K562 (cell line): Measurements from ENCODE around the gene POLD2. TPM values are rescaled to one million over a fixed set of nuclear protein-coding genes. Genes with fewer than 3 reads are reported as not detected.

Experiments
- CBFA2T2 ChIP-seq: fragments of 450-650 bp; conservative IDR thresholded peaks from 2 replicates; pipeline ENCODE4 v1.6.1; 2017; ENCODE audit warnings: mild to moderate bottlenecking
- ETS2 ChIP-seq: IDR thresholded peaks from 2 replicates; pipeline ENCODE4 v1.6.1; 2016; ENCODE audit warnings: borderline replicate concordance, missing genetic modification characterization, mild to moderate bottlenecking, moderate library complexity, missing compliant biosample characterization; ENCODE audit not compliant: poor library complexity, severe bottlenecking
- NBN ChIP-seq: fragments of 450-650 bp; IDR thresholded peaks from 2 replicates; pipeline ENCODE4 v1.6.1; 2016; ENCODE audit warnings: low read depth, mild to moderate bottlenecking
- PTRF ChIP-seq: fragments of 450-650 bp; IDR thresholded peaks from 2 replicates; pipeline ENCODE4 v1.6.1; 2016; ENCODE audit warnings: mild to moderate bottlenecking, missing genetic modification characterization, missing compliant biosample characterization
- RBM39 ChIP-seq: fragments of 200-400 bp; formaldehyde crosslinking; optimal IDR thresholded peaks from 2 replicates; pipeline ENCODE3; 2018; ENCODE audit warnings: low read depth, low read length
- TAF15 ChIP-seq: fragments of 200-400 bp; formaldehyde crosslinking; IDR thresholded peaks from 2 replicates; pipeline ENCODE4 v1.6.1; 2017; ENCODE audit warnings: mild to moderate bottlenecking, low read depth, low read length, moderate library complexity
- ZNF232 ChIP-seq: sonication (generic); formaldehyde crosslinking; IDR thresholded peaks from 2 replicates; pipeline ENCODE4 v1.8.0; 2022; ENCODE audit warnings: mild to moderate bottlenecking, missing genetic modification reagents
- ZNF584 ChIP-seq: fragments of 200-800 bp; sonication (Bioruptor generic); IDR thresholded peaks from 2 replicates; pipeline ENCODE4 v1.6.1; 2016; ENCODE audit warnings: low read depth, mild to moderate bottlenecking, missing genetic modification characterization, missing compliant biosample characterization
- polyA plus RNA-seq, 8 experiments: library from polyadenylated mRNA; depleted of rRNA in 4 of 8; stranded (reverse) in 5 of 8; unstranded in 3 of 8; fragments of >200 nt; fragmentation: Nextera tagmentation in 2 of 8; fragmentation: Illumina TruSeq in 1 of 8; extraction: Ambion mirVana in 2 of 8; extraction: Trizol in 1 of 8; gene quantifications; 2 replicates each; pipeline versions ENCODE4 v1.2.1 to v1.2.3, GENCODE V29; 2011 to 2014; ENCODE audit warnings: inconsistent platforms in 1 of 8, missing spikeins in 1 of 8
- total RNA-seq, 7 experiments: library from RNA; depleted of rRNA in 6 of 7; stranded (reverse); fragments of >200 nt in 6 of 7; fragmentation: Illumina TruSeq in 2 of 7; extraction: Trizol in 2 of 7; gene quantifications; 2 replicates each; pipeline versions ENCODE4 v1.2.1 to v1.2.3, GENCODE V29; 2011 to 2021; ENCODE audit warnings: low replicate concordance in 1 of 7
- TF ChIP-seq, protein P1 (sequence below), 2 experiments: fragments of 450-650 bp in 1 of 2; sonication (generic) in 1 of 2; formaldehyde crosslinking in 1 of 2; IDR thresholded peaks; 2 replicates each; pipeline versions ENCODE4 v1.7.1 to v1.9.0; 2016 to 2022; ENCODE audit warnings: inconsistent platforms in 1 of 2, mild to moderate bottlenecking in 1 of 2, missing genetic modification reagents in 1 of 2
- TF ChIP-seq, protein P2 (sequence below): fragments of 250-450 bp; sonication (Bioruptor Pico); IDR thresholded peaks from 2 replicates; pipeline ENCODE4 v1.4.0; 2020; ENCODE audit warnings: mild to moderate bottlenecking, moderate library complexity
- TF ChIP-seq, protein P3 (sequence below): fragments of 150-350 bp; IDR thresholded peaks from 2 replicates; pipeline ENCODE4 v1.6.1; 2014; ENCODE audit warnings: low read depth, mild to moderate bottlenecking, low read length, borderline replicate concordance

Gene POLD2
- total and polyA plus RNA-seq, 9 of the 15 experiments (the other 6 are each of a cell fraction or from before 2014, with no cell fraction given): 29.7 to 259 (median 225) TPM

DNA sequence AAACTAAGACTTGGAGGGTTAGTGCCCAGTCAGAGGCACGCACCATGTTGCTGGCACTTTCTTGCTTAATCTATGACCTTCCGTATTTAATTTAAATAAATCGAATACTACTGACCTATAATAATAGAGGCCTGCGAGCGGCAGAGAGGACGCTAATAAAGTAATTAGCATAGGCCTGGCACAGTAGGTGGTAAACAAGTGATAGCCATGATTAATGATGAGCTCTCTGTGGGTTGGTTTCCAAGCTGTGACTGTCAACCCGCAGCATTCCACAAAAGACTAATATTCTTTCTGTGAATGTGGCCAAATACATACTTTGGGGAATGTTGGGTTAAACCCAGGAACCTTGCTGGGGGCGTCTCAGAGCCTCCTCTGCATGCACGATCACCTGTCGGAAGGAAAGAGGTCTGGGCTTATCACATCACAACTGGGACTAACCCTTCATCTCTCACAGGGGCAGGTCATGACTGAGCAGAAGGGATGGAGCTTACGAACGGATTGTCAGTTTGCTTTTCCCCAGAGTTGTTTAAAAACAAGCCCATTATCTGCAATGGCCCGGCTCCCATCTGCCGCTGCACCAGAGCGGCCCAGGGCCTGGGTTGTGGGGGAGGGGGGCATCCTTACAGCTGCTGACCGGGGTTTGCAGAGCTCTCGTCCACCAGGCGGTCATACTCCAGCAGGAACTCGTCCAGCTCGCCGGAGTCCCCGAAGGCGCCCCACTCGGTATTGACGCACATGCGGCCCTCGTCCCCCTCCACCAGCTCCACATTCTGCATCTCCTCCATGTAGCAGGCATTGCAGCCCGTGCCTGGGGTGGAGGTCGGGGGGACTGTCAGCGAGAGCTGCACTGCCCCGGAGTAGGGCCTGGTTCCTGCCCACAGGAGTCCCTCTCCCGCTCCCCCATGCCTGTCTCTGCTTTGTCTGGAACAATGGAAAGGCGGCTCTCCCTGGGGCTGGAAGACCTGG is 24.0 kb upstream of the POLD2 start (continued):
- TF ChIP-seq, protein P1, sequence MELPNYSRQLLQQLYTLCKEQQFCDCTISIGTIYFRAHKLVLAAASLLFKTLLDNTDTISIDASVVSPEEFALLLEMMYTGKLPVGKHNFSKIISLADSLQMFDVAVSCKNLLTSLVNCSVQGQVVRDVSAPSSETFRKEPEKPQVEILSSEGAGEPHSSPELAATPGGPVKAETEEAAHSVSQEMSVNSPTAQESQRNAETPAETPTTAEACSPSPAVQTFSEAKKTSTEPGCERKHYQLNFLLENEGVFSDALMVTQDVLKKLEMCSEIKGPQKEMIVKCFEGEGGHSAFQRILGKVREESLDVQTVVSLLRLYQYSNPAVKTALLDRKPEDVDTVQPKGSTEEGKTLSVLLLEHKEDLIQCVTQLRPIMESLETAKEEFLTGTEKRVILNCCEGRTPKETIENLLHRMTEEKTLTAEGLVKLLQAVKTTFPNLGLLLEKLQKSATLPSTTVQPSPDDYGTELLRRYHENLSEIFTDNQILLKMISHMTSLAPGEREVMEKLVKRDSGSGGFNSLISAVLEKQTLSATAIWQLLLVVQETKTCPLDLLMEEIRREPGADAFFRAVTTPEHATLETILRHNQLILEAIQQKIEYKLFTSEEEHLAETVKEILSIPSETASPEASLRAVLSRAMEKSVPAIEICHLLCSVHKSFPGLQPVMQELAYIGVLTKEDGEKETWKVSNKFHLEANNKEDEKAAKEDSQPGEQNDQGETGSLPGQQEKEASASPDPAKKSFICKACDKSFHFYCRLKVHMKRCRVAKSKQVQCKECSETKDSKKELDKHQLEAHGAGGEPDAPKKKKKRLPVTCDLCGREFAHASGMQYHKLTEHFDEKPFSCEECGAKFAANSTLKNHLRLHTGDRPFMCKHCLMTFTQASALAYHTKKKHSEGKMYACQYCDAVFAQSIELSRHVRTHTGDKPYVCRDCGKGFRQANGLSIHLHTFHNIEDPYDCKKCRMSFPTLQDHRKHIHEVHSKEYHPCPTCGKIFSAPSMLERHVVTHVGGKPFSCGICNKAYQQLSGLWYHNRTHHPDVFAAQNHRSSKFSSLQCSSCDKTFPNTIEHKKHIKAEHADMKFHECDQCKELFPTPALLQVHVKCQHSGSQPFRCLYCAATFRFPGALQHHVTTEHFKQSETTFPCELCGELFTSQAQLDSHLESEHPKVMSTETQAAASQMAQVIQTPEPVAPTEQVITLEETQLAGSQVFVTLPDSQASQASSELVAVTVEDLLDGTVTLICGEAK (IDR thresholded peaks at IDR 0.05): 0 out of 2 replicates have a peak, but pooled peaks have one; percentile 7
- TF ChIP-seq, protein P1 (CRISPR knock-in tag; IDR thresholded peaks at IDR 0.05): no peak
- TF ChIP-seq, protein P2, sequence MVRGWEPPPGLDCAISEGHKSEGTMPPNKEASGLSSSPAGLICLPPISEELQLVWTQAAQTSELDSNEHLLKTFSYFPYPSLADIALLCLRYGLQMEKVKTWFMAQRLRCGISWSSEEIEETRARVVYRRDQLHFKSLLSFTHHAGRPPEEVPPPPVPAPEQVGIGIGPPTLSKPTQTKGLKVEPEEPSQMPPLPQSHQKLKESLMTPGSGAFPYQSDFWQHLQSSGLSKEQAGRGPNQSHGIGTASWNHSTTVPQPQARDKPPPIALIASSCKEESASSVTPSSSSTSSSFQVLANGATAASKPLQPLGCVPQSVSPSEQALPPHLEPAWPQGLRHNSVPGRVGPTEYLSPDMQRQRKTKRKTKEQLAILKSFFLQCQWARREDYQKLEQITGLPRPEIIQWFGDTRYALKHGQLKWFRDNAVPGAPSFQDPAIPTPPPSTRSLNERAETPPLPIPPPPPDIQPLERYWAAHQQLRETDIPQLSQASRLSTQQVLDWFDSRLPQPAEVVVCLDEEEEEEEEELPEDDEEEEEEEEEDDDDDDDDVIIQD (CRISPR knock-in tag): no peak
- TF ChIP-seq RBM39 (no peak), CBFA2T2 (peak; percentile 92), ETS2 (tag) (no peak), NBN (peak; percentile 65; the same call in 1 of the 2 replicates), ZNF584 (CRISPR knock-in tag) (peak; percentile 34; the same call in 1 of the 2 replicates), ZNF232 (CRISPR knock-in tag) (no peak), PTRF (tag) (no peak), TAF15 (no peak)
- TF ChIP-seq, protein P3, sequence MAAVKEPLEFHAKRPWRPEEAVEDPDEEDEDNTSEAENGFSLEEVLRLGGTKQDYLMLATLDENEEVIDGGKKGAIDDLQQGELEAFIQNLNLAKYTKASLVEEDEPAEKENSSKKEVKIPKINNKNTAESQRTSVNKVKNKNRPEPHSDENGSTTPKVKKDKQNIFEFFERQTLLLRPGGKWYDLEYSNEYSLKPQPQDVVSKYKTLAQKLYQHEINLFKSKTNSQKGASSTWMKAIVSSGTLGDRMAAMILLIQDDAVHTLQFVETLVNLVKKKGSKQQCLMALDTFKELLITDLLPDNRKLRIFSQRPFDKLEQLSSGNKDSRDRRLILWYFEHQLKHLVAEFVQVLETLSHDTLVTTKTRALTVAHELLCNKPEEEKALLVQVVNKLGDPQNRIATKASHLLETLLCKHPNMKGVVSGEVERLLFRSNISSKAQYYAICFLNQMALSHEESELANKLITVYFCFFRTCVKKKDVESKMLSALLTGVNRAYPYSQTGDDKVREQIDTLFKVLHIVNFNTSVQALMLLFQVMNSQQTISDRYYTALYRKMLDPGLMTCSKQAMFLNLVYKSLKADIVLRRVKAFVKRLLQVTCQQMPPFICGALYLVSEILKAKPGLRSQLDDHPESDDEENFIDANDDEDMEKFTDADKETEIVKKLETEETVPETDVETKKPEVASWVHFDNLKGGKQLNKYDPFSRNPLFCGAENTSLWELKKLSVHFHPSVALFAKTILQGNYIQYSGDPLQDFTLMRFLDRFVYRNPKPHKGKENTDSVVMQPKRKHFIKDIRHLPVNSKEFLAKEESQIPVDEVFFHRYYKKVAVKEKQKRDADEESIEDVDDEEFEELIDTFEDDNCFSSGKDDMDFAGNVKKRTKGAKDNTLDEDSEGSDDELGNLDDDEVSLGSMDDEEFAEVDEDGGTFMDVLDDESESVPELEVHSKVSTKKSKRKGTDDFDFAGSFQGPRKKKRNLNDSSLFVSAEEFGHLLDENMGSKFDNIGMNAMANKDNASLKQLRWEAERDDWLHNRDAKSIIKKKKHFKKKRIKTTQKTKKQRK: no peak
